HuH-7 (cell line): ENCODE measurements around the gene ROBO1.
A peak's percentile ranks its signal among the peaks of the same experiment; 100 is the strongest.
"Not testable (repeated sequence)": the region's sequence is repeated elsewhere in the genome, so short reads cannot be mapped to it uniquely, and the experiment has no call there.

Experiments
- DNase-seq: peaks from one replicate; pipeline ENCODE4 v3.0.0; 2011; ENCODE audit warnings: low spot score

ROBO1 gene

DNA sequence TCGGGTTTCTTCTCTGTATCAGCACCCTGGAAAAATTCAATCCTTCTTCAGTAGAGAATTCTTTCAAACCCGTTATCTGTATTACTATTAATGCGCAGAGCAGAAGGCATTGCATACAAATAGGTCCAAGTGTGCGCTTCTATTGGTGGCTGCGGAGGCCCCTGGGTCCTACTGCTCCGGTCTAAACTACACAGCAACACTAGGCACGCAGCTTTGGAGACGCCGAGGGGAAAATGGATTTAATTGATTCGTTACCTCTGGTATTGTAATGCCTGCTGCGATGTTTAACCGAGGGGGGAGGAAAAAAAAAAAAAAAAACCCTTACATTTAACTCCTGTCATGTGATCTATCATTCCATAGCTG is at the start of gene ROBO1:
Gene ROBO1, minus strand, starts transcription at position 94 of the 363 bp plus-strand sequence.
- no peak for DNase-seq

DNA sequence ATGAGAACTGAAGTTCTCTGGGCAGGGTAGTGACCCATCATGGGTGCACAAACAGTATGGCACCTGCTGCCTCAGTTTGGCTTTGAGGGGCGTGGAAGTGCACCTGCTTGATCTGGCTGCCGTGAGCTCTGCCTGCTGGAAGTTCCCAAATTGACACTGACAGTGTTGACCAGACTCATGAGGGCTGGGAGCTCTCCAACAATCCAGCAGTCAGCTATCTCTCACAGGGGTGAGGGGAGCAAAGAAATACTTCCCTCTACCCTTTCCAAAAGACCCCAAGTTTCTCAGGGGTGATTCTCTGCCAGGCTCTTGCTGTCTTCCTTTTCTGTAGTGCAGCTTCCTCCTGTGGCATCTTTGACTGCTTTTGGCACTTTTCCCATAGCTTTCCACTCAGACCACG is 49.4 kb upstream of the ROBO1 start:
- no peak for DNase-seq

DNA sequence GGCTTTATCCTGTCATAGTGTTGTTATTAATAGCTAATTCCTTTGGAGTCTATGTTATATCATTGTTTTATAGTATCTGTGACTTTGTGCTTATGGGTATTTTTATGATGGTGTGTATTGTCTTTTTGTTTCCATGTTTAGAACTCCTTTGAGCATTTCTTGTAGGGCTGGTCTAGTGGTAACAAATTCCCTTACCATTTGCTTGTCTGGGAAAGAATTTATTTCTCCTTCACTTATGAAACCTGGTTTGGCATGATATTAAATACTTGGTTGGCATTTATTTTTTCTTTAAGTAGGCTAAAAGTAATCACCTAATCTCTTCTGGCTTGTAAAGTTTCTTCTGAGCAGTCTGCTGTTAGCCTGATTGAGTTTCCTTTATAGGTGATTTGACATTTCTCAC is 47.7 kb upstream of the ROBO1 start:
- no peak for DNase-seq

DNA sequence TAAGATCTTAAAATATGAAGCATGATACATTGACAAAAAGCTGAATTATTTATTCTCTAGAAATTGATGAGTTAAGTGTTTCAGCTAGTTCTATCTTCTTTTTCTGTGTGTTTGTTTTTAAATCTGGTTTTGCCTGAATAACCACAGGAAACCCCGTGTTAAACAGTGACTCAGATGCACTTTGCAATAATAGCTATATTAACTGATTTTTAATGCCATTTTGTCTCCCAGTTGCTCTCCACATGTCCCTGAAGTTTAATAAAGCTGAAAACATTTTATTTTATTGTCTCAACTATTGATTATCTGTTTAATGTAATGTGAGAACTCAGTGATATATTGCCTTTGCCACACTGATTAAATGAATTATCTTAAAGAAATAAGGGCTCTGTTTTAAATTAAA is 42.8 kb upstream of the ROBO1 start:
- DNase-seq = no peak

DNA sequence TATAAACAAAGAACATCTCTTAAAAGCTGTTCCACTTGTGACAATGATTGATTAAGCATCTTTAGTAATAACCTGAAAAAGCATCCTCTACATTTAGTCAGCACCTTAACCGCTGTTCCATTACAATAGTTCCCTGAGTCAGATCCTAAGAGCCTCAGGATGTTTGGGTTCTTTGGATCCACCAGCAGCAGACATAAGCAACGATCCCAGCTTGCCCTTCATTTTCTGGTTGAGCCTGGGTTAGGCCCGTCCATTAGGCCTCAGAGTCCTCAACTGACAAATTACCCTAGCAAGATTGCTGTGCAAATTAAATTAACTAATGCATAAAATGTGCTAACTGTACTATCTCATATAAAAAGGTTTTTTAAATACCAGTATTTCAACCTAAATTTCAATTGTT is 42.3 kb upstream of the ROBO1 start:
- no peak for DNase-seq

DNA sequence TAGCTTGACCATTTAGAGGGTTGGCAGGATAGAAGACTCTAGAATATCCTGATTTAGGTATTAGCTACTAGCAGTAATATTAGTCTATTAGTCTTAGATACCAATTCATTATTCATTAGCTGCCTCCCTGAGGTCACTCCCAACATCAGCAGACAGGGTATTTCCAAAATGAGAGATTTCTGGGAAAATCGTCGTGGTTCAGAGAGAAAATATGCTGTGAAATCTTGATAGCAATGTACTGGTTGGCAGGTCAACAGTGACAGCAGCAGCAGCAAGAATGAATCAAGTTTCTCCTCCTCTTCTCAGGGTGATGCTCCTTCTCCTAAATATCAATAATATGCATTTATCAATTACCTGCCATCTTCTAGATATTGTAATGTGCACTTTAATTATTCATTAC is 41.3 kb upstream of the ROBO1 start:
- DNase-seq = no peak

DNA sequence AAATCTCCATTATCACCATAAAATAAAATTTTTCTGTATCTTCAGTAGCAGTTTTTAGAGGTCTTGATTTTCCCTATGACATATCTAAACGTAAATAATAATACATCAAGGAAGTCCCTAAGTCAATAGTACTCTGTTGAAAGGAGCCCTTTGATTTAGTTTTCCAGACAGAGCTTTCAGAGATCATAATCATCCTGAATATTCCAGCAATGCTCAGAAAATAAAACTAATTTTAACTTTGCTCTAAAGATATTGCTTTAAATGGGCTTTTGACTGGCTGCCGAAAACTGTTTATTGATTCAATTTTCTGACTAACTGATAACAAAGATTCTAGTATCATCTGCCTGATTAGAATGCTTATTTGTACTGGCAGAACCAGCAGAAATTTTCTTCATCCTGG is 40.7 kb upstream of the ROBO1 start:
- no peak for DNase-seq

DNA sequence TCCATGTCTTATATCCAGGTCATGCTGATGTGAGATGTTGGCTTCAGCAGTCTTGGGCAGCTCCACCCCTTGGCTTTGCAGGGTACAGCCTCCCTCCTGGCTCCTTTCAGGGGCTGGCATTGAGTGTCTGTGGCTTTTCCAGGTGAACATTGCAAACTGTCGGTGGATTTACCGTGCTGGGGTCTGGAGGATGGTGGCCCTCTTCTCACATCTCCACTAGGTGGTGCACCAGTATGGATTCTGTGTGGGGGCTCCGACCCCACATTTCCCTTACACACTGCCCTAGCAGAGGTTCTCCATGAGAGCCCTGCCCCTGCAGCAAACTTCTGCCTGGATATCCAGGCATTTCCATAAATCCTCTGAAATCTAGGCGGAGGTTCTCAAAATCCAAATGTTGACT is 22.4 kb upstream of the ROBO1 start:
- DNase-seq = not testable (repeated sequence)

DNA sequence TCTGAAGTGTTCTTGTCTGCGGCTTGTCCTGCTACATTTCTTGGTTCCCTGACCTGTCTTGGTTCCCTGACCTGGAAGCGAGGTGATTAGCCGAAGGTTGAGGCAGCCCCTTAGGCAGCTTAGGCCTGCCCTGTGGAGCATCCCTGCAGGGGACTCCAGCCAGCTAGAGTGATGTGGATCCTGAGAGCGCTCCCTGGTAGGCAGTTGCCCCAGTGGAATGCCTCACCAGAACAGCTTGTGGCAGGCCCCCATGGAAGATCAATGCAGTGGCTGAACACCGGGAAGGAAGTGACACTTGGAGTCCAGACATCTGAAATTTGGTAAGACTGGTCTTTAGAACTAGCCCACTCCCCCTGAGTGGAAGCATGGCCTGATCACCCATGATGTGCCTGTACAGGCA is 5.5 kb upstream of the ROBO1 start:
- no peak for DNase-seq

DNA sequence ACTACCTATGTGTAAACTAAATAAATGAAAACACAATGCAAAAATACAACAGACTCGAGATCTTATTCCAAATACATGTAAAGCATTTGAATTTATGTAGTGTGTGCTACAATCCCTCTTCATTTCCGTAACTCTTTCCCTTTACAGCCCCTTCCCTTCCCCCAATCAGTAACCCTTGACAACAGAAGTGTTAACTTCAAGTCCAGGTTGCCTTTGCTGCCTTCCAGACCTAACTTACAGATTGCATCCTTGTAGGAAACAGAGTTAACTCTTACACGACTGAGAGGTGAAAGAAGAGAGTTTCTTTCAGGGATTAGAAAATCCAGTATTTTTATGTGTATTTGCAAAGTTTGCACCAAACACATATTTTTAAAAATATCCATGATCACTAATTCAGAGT is 1.4 kb upstream of the ROBO1 start:
- no peak for DNase-seq

DNA sequence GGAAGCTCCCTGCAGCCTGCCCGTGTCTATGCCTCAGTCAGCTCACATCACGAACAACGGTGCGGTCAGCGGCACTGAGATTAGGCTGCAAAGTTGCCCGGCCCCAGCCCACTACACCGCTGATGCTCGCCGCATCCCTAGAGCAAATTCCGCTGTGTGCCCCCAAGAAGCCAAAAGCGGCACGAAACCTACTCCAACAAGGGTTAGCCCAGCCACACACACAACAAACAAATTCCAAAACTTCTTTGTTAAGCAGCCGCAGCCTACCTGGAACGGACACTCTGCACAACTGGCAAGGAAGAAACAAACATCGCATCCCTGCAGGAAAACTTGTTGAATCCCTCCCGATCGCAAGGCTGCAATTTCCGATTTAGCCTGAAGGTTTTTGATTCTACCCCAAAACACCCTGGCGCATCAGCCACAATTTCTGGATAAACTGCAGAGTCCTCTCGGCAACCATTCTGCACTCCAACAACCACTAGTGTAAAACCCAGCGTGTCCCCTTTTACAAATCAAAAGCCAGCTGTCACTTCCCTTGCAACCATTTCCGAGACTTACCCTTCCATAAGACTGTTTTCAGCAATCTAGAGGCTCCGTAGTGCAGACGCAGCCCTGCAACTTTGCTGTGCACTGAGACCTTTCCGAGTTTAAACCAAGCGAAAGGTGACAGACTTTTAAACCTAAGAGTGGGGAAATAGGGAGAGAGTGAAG is 449 bp downstream of the ROBO1 start:
- DNase-seq = no peak

DNA sequence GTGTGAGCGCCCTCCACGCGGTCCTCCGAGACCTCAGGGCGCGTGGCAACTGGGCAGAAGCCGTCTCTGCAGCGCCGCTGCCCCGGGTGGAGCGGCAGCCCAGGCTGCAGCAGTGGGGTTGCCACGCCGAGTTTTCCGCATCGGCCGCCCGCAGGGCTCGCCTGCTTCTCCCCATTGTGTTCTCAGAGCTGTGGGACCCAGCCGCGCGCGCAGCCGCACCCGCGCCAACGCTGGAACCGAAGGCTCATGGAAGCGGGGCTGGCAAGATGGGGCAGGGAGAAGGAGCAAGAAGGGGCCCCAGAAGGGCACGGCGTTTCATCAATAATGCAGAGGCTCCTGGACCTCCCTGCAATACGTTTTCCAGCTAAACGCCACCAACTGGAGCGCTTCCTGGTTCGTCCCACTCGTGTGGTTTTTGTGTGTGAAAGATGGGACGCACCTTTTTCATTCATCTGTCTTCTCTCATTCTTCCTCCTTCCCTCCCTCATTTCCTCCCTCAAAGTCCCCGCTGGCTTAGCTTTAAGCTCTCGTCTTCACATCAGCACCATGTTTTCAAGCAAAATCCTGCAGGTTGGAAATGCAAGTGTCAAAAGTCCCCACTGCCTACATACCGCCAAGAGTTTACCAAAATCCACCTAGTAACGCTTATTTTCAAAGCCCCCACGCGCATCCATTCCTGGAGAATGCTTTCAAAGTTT is 1.2 kb downstream of the ROBO1 start:
- DNase-seq = no peak

DNA sequence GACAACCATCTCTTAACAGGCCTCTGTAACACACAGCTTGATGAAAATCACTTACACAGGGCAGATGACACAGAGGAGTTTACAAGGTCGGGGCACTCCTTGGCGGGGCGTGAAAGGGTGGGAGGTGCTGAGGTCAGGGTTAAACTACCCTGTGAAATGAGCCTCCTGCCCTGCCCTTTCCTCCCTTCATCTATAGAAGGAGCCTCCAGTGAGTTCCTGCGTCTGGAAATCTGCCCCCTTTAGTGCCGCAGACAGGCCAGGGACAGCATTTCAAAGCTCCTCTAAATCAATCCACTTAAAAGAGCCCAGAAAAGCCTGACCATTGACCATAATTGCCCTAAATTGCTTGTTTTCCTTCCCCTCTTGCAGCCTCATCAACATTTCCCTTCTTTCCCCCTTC is 1.9 kb downstream of the ROBO1 start:
- DNase-seq = no peak

DNA sequence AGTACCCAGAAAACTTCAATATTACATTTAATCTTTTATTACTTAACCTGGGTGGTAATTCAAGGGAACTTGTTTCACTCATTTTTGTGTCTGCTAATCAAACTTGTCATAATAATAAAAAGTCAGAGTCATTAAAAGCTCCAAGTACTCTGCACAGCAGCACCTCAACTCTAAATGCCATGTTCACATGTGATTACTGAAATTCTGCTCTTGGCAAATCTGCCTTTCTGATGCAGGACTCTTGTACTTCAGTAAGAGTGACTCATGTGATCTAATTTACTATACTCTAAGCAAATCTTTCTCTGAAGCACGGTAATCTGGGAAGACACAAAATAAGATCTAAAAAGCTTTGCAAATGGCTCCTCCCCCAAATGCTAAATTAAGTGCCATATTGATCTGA is 6.4 kb downstream of the ROBO1 start:
- no peak for DNase-seq

DNA sequence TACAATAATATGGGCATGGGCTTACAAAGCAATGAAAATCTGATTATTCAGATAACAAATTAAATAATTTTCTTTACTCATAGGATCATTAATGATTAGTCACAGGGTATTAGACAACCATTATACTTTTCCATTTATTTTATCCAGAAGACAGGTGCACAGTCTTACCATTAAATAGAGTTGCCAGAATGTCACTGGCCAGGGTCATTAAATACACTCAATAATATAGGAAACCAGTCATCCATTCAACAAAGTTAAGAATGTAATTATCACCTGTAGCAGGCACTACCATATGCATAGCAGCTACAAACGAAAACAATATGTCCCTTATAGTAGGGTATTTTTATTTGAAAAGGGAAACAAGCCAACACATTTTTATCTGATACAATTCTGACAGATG is 16.1 kb downstream of the ROBO1 start:
- DNase-seq = no peak

DNA sequence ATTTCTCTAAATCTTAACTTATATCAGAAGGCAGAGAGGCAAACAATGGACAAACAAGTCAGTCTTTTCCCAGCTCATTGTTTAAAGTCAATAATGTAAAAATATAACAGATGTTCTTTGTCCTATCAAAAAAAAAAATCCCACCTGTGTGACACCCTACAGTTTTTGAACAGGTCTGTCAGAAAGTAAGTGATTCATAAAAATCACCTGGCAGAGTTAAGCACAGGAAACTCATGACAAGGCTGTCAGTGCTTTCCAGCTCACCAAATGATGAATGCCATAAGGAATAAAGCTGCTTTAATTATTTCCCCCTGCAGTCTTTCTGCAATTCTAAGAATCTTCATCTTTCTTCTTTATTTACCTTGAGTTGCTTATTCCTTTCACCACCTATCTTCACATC is 30.3 kb downstream of the ROBO1 start:
- no peak for DNase-seq

DNA sequence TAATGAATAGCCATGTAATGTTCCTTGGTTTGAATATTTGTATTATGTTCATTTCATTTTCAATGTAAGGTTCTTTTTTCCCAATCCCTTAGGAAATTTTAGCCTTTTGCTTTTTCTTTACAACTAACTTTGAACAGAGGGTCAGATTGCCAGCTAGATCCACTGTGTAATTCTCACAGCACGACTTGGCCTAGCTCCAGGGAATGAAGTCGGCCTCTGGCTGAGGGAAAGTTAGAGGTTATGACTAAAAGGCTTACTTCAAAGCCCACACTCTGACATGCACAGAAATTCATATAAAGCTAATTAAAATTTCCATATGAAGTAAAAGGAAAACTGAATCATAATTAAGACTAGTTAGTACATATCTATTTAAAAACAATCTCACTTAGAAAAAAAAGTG is 38.7 kb downstream of the ROBO1 start:
- no peak for DNase-seq

DNA sequence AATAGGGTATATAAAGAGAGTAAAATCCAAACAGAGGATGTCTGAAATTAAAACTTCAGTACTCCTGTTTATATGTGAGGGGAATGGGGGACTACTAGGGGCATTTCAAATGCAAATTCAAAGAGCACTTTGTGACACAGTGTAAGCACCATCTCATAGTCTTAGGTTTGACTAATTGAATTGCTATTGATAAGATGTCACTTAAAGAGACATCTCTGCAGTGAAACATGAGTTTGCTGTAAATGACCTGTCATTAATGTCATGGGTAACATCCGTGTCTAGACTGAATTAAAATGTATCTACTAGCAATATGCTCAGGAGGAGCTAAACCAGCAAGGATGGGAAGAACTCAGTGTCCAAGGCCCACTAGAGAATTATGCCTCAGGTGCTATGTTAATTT is 41.0 kb downstream of the ROBO1 start:
- DNase-seq = no peak

DNA sequence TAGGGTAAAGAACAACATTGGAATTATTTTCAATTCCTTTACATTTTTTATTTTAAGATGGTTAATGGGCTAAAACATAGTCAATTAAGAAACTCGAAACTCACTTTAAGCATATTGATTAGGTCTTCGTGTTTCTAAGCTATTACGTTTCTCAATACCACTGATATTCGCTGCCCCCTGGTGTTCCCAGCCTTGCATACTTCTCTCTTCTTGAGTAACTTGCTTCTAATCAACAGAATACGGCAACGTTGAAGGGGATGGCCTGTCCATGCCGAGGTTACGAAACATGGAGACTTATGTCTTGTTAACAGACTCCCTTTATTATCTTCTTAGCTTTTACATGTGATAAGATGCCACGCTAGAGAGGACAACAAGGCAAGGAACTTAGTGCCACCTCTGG is 43.6 kb downstream of the ROBO1 start:
- DNase-seq = peak; percentile 8

DNA sequence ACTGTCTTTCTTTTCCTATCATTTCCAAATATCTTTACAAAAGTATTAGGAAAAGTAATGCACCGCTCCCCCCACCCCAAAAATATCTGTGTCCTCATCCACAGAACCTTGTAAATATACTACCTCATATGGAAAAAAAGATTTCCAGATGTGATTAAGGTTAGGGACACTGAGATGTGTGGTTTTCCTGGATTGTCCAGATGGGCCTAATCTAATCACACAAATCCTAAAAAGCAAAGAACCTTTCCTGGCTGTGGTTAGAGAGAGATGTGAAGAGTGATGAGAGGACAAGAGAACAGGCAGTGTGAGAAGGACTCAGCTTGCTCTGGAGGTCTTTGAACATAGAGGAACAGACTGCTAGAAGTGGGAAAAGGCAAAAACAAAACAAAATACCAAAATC is 77.7 kb downstream of the ROBO1 start:
- no peak for DNase-seq

DNA sequence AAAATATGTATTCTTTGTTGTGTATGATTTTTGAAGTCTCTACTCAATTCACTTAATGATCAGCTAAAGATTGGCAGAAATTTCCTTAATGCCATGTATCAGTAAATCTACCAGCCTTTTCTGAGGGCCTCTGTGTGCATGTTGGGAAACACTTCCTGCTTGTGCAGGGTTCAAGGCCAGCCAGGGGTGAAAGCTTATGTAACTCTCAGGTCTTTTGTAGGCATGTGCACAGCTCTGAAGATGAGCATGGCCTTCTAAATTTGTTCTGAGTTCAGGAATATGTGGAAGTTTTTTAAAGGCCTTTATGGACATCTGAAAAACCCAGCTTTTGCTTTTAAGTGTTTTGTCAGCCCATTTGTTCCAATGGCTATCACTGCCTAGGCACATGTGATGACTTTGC is 82.7 kb downstream of the ROBO1 start:
- no peak for DNase-seq

DNA sequence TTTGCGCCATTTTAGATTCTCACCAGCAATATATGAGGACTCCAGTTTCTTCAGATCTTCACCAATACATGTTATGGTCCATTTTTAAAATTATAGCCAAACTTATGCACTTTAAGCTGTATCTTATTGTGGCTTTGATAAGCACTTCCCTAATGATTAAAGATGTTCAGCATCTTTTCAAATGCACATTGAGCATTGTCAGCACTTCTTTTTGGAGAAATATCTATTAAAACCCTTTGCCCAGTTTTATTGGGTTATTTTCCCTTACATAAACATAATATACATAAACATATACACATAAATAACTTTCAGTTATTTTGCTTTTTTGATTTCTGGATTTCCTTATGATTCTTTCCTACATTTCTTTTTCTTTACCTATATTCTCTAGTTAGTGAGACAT is 83.8 kb downstream of the ROBO1 start:
- DNase-seq = no peak

DNA sequence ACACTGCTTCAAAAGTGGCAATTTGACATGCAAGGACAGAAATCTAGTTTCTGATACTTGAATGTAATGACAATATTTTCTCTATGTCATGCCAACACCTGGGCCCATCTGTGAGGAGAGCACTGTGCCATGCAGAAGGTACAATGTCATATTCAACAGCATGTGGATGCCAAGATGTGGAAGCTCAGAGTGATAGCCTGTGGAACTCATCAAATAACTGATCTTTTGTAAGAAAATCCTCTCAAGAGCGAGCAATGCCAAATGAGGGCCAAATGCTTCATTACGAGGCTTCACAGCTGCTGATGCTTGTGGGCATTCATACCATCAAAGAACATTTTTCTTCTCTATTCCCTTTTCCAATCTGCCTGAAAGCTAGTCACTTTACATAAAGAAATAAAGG is 95.1 kb downstream of the ROBO1 start:
- no peak for DNase-seq

DNA sequence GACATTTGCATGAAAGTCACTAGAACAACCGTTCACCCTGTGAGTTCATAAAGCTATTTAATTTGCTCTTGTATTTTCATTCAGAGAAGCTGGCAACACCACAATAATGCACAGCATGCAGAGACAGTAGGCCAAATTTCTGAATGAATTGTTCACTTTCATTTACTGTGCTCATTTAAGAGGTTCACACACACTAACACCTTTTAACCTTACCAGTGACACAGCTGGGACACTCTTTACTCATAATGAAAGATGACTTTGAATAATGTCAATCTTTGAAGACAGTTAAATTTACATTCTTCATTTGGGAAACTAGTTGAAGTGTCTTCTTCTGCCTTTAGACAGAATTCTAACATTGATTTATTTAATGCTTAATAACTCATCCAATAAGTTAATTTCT is 95.7 kb downstream of the ROBO1 start:
- no peak for DNase-seq
